HepG2 (cell line): Measurements from ENCODE around the gene P3R3URF. TPM values are rescaled to one million over a fixed set of nuclear protein-coding genes. Genes with fewer than 3 reads are reported as not detected.

ENCODE experiments used
- CSRNP1 ChIP-seq: sonication (generic); formaldehyde crosslinking; IDR thresholded peaks from 2 replicates; pipeline ENCODE4 v1.8.1; 2023; ENCODE audit warnings: mild to moderate bottlenecking, missing genetic modification reagents
- CSRNP2 ChIP-seq: sonication (generic); formaldehyde crosslinking; conservative IDR thresholded peaks from 2 replicates; pipeline ENCODE4 v1.8.0; 2022; ENCODE audit warnings: low read depth, missing genetic modification reagents
- ZNF839 ChIP-seq: sonication (generic); formaldehyde crosslinking; IDR thresholded peaks from 2 replicates; pipeline ENCODE4 v1.4.0; 2020; ENCODE audit warnings: missing genetic modification reagents, mild to moderate bottlenecking, borderline replicate concordance
- polyA plus RNA-seq, 8 experiments: library from polyadenylated mRNA; depleted of rRNA in 3 of 8; stranded (reverse) in 7 of 8; unstranded in 1 of 8; fragments of >200 nt; fragmentation: Illumina TruSeq in 4 of 8; extraction: Trizol in 4 of 8; gene quantifications; 2 replicates each; pipeline versions ENCODE4 v1.2.1 to v1.2.3, GENCODE V29; 2011 to 2016; ENCODE audit warnings: low read depth in 4 of 8, missing spikeins in 1 of 8, mixed read lengths in 1 of 8; ENCODE audit not compliant: insufficient read depth in 1 of 8
- small RNA-seq, 3 experiments: library from RNA; depleted of rRNA; stranded (forward); fragments of <200 nt; gene quantifications; one replicate each; pipeline ENCODE3, GENCODE V24; 2012; ENCODE audit warnings: low read depth in 2 of 3, low replicate concordance in 1 of 3; ENCODE audit not compliant: insufficient read length in 3 of 3, insufficient read depth in 2 of 3
- total RNA-seq, 5 experiments: library from RNA; depleted of rRNA; stranded (reverse); fragments of >200 nt; fragmentation: Illumina TruSeq; extraction: Trizol; gene quantifications; 2 replicates each; pipeline ENCODE4 v1.2.3, GENCODE V29; 2016; ENCODE audit warnings: low read depth in 1 of 5

P3R3URF gene
- total and polyA plus RNA-seq, 2 of the 13 experiments (the other 11 are each of a cell fraction or from before 2014, with no cell fraction given): not detected

GRCh38 chr1:46128344-46128743 is 47.9 kb downstream of the P3R3URF start (continued):
- TF ChIP-seq CSRNP1 (no peak), ZNF839 (CRISPR knock-in tag) (no peak), CSRNP2 (CRISPR knock-in tag) (no peak)

Small RNA genes within 50 kb of the gene (small RNA-seq; reads per million reads assigned to genes)
- 0 reads per million in 3 experiments for gene AL672043.1

Other genes starting within 250 kb of the P3R3URF start
- 6.9 and 9.7 TPM in 2 replicates for gene PIK3R3, start 43.9 kb downstream of the P3R3URF start, total RNA-seq (2016; rRNA removed; fragmentation: Illumina TruSeq; extraction: Trizol)
- 0.31 and 0.37 TPM in 2 replicates for gene PIK3R3, start 43.9 kb downstream of the P3R3URF start, polyA plus RNA-seq (2011; rRNA removed)
- gene TSPAN1, start 1.4 kb downstream of the P3R3URF start, total RNA-seq (2016; rRNA removed; fragmentation: Illumina TruSeq; extraction: Trizol): 1.2 and 1.7 TPM in 2 replicates
- gene TSPAN1, start 1.4 kb downstream of the P3R3URF start, polyA plus RNA-seq (2011; rRNA removed): 2.9 and 4.5 TPM in 2 replicates
- 25.5 and 33.9 TPM in 2 replicates for gene POMGNT1, start 21.9 kb upstream of the P3R3URF start, total RNA-seq (2016; rRNA removed; fragmentation: Illumina TruSeq; extraction: Trizol)
- gene POMGNT1, start 21.9 kb upstream of the P3R3URF start, polyA plus RNA-seq (2011; rRNA removed): 46.8 and 60.2 TPM in 2 replicates
- gene LURAP1, start 26.8 kb upstream of the P3R3URF start, total RNA-seq (2016; rRNA removed; fragmentation: Illumina TruSeq; extraction: Trizol): 0.07 and 0.10 TPM in 2 replicates
- gene LURAP1, start 26.8 kb upstream of the P3R3URF start, polyA plus RNA-seq (2011; rRNA removed): 0.05 and 0.09 TPM in 2 replicates
- gene RAD54L, start 71.3 kb upstream of the P3R3URF start, total RNA-seq (2016; rRNA removed; fragmentation: Illumina TruSeq; extraction: Trizol): 30.0 and 30.1 TPM in 2 replicates
- 8.1 and 10.2 TPM in 2 replicates for gene RAD54L, start 71.3 kb upstream of the P3R3URF start, polyA plus RNA-seq (2011; rRNA removed)
- 51.9 and 53.6 TPM in 2 replicates for gene LRRC41, start 127.1 kb upstream of the P3R3URF start, total RNA-seq (2016; rRNA removed; fragmentation: Illumina TruSeq; extraction: Trizol)
- gene LRRC41, start 127.1 kb upstream of the P3R3URF start, polyA plus RNA-seq (2011; rRNA removed): 48.1 and 64.1 TPM in 2 replicates
- gene UQCRH, start 127.2 kb upstream of the P3R3URF start, total RNA-seq (2016; rRNA removed; fragmentation: Illumina TruSeq; extraction: Trizol): 556 and 776 TPM in 2 replicates
- 389 and 548 TPM in 2 replicates for gene UQCRH, start 127.2 kb upstream of the P3R3URF start, polyA plus RNA-seq (2011; rRNA removed)
- 23.5 and 27.1 TPM in 2 replicates for gene NSUN4, start 164.3 kb upstream of the P3R3URF start, total RNA-seq (2016; rRNA removed; fragmentation: Illumina TruSeq; extraction: Trizol)
- 21.5 and 24.0 TPM in 2 replicates for gene NSUN4, start 164.3 kb upstream of the P3R3URF start, polyA plus RNA-seq (2011; rRNA removed)
- gene FAAH, start 217.8 kb upstream of the P3R3URF start, total RNA-seq (2016; rRNA removed; fragmentation: Illumina TruSeq; extraction: Trizol): 1.5 and 11.0 TPM in 2 replicates
- 5.4 and 7.3 TPM in 2 replicates for gene FAAH, start 217.8 kb upstream of the P3R3URF start, polyA plus RNA-seq (2011; rRNA removed)